Head of caudate nucleus (tissue), 42 donors: ENCODE data around the gene DENND4A.
A peak's percentile ranks its signal among the peaks of the same experiment; 100 is the strongest.
"Not testable (repeated sequence)": the region's sequence is repeated elsewhere in the genome, so short reads cannot be mapped to it uniquely, and the experiment has no call there.

Experiments
- DNase-seq, 42 donors: peaks; one replicate each; pipeline versions ENCODE4 v3.0.0 to v3.0.0-alpha.2; 2020 to 2021; ENCODE audit warnings: mixed read lengths in 7 of 42
- intact Hi-C: fragments of 100-400 bp; cut with DNase I; formaldehyde crosslinking; loops from one replicate; pipeline ENCODE4 v1.15.0; 2022

The DENND4A gene

GRCh38 chr15:65792988-65793817, 1.1 kb upstream of the DENND4A start:
- intact Hi-C loops = loop anchor here (5.0 kb wide), 1 partner anchor 74 kb away; the partner anchor contains the start of gene RAB11A

GRCh38 chr15:65791335-65792137, 557 bp downstream of the DENND4A start:
- DNase-seq = peak; percentile 36 to 85 (median 66)
- intact Hi-C loops = loop anchor here (5.0 kb wide), 1 partner anchor 76 kb away; the partner anchor contains the start of gene RAB11A

More at GRCh38 chr15:65792988-65793817, 1.1 kb upstream of the DENND4A start:
- DNase-seq = no peak

DNA sequence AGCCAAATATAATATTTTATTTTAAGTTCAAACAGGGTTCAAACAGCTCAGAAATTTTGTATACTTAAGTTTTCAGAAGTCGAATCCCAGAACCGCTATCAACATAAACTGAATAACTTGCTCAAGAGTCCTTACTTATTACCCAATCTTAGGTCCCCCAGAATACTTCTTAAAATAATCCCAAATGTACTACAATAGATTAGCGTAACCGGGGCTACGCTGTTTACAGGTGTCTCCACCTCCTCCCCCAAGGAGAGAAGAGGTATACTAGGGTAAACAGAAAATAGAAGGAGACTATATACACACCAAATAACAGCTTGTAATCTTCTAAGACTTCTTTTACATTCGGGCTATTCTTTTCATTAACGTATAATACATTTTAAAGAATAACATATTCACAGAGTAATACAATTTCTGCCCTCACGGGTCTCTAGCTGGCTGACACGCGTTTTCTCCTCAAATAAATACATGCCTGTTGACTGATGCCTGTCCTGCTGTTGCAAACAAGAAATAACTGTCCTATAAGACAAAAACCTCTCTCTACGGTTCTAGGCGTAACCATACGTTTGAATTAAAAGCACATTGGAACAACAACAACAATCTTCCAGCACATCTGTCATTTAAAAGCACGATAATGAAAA, 1.3 kb downstream of the DENND4A start:
- intact Hi-C loops = loop anchor here (5.0 kb wide), 1 partner anchor 76 kb away; the partner anchor contains the start of gene RAB11A

DNA sequence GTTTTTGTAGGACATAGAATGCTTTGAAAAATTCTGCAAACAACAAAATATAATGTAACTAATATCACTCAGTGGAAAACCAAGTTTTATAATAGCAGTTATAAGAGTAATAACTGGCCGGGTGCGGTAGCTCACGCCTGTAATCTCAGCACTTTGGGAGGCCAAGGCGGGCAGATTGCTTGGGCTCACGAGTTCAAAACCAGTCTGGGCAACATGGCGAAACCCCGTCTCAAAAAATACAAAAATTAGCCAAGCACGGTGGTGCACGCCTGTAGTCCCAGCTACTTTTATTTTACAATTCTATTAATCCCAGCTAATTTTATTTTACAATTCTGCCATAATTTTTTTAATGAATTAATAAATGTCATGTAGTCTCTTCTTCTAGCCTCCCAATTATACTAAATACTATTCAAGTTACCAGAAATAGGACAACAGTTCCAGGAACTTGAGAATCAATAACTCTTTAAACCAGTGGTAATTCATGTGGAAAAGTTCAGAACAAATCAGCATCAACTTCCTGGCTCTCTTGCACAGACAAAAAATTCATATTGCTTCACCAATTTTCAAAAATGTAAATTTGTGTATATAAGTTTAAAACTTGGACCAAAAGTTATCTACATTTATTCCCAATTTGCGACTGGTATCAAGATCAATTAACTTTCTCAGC, 2.2 kb downstream of the DENND4A start:
- no peak for DNase-seq
- intact Hi-C loops = loop anchor here (5.0 kb wide), 1 partner anchor 77 kb away; the partner anchor contains the start of gene RAB11A

More for the DNA sequence above, 1.3 kb downstream of the DENND4A start:
- DNase-seq = no peak

DNA sequence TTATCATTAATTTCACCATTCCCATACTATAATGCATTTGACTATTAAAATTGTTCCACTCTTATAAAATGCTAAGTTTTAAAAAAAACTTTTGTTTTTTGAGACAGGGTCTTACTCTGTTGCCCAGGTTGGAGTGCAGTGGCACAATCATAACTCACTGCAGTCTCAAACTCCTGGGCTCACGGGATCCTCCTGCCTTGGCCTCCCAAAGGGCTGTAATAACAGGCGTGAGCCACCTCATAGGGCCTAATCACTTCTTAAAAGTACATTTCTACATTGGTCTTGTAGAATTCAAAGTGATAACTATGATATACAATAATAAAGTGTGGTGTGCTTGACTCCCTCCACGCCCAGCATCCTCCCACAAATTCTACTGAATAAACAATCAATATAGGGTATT, 3.0 kb downstream of the DENND4A start:
- DNase-seq = no peak
- intact Hi-C loops = no loop called here

DNA sequence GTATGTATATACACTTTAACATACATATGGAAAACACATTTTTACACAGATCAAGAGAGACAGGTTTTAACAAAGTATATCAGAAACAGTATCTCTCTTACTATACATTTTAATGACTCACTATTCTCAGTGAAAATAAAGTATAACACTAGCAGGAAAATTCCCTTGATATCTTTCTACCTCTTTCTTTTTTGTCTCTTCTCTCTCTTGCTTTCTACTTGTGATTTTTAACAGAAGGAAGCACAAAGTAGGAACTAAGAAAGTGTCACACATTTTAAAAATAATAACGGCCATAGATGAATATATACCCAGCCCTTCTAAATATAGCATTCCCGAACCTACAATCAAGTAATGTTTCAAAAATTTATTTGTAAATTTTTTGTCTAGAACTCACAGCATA, 4.8 kb downstream of the DENND4A start:
- DNase-seq = no peak
- intact Hi-C loops = no loop called here

GRCh38 chr15:65785151-65785550, 6.9 kb downstream of the DENND4A start:
- intact Hi-C loops = no loop called here
- DNase-seq = no peak

DNA sequence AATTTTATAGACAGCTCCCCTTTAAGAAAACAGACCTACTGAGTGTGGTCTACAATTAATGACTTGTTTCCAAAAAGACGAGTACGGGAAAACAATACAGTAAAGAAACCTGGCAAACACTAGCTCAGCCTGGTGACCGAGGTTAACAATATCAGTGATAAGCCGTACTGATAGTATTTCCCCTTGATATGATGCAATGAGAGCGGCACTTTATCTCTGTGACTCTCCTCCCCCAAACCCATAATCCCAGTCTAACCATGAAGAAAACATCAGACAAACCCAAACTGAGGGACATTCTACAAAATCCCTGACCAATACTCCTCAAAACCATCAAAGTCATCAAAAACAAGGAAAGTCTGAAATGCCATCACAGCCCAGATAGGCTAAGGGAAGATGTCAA, 8.2 kb downstream of the DENND4A start:
- intact Hi-C loops = no loop called here
- DNase-seq = no peak

DNA sequence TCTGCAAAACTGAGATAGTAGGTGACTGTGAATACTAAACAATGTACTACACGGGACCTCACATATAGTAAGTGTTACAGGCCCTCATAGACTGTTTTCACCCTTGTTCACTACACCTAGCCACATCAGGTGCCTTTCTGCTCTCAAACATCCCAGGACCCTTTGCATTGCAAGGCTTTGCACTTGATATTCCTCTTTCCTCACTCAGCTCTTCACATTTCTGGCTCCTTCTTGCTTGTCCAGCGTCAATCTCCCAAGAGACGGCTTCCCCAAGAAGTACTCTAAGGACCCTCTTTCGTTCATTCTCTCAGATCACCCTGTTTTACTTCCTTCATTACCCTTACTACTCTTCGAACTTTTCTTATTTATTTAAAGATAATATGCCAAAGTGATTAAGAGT, 10.0 kb downstream of the DENND4A start:
- intact Hi-C loops = no loop called here
- no peak for DNase-seq

DNA sequence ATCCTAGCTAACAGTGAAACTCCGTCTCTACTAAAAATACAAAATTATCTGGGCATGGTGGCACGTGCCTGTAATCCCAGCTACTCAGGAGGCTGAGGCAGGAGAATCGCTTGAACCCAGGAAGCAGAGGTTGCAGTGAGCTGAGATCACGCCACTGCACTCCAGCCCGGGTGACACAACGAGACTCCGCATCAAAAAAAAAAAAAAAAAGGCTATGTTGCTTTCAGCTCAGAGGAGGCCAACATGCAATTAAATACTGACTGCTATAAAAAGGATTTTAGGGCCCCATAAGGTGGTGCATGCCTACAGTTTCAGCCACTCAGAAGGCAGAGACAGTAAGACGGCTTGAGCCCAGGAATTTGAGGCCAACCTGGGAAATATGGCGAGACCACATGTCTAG, 13.4 kb downstream of the DENND4A start:
- DNase-seq, intact Hi-C loops: not testable (repeated sequence)

- no peak for DNase-seq
- intact Hi-C loops = no loop called here
Observed at GRCh38 chr15:65778269-65778668, 13.8 kb downstream of the DENND4A start.

DNA sequence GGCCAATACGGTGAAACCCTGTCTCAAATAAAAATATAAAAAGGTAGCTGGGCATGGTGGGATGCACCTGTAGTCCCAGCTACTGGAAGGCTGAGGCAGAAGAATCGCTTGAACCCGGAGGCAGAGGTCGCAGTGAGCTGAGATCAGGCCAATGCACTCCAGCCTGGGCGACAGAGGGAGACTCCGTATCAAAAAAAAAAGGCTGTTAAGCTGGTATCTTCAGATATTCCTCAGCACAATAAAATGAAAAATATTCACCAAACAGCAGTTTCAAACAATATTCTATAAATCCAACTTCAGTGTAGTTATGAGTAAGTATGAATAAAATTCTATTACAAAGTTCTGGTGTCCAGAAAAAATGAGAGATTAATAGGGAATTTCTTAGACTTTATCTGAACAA, 14.2 kb downstream of the DENND4A start:
- intact Hi-C loops = no loop called here
- DNase-seq = no peak

GRCh38 chr15:65777053-65777452, 15.0 kb downstream of the DENND4A start:
- intact Hi-C loops = no loop called here
- no peak for DNase-seq

DNA sequence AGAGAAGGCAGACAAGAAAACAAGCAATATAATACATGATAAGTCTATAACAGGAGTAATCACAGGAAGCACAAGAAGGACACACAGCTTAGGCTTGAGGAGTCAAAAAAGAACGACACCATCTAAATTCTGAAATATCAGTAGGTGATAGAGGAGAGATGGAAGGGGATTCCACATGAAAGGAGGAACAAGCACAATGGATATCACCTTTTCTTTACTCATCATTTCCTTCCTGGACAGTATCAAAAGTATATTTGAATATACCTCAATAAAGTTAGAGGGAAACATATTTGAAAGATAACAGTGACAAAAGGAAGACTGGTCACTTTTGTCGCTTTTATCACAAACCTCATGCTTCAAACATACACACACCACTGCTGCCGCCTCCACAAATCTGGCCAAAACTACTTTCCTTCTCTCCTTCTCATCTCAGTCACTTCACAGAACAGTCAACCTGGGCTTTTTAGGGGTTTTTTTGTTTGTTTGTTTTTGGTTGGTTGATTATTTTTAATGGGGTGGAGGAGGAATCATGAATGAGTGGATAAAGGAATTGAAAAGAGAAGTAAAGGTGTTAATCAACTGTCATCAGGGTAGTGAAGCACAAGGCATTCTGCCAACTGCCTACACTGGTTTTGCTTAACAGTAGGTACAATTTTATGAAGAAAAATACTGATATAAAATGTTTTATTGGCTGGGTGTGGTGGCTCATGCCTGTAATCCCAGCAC, 18.5 kb downstream of the DENND4A start:
- intact Hi-C loops = no loop called here

GRCh38 chr15:65772930-65773329, 19.2 kb downstream of the DENND4A start:
- DNase-seq = no peak
- intact Hi-C loops = no loop called here

More for the DNA sequence above, 18.5 kb downstream of the DENND4A start:
- peak in 2 of 42 donors; percentile 9 to 36 for DNase-seq

- DNase-seq = no peak
- intact Hi-C loops = no loop called here
Observed at GRCh38 chr15:65771870-65772269, 20.2 kb downstream of the DENND4A start.

DNA sequence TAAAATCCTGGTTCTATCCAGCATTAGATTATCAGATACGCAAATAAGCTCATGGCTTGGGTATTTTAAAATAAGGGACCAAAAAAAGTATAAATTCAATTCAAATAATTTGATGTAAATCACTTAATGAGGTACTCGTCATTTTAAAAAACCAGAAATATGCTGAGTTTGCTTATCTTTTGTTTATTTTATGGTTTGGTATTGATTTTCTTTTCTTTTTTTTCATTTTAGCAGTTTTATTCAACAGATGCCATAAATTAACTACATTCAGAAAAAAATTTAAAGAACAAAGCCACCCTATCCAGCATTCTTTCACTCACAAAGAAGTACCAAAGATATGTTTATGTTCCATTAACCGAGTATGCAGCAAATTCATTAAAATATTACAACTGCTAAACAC, 22.6 kb downstream of the DENND4A start:
- DNase-seq = no peak
- intact Hi-C loops = no loop called here

GRCh38 chr15:65767895-65768294, 24.2 kb downstream of the DENND4A start:
- no peak for DNase-seq
- intact Hi-C loops = no loop called here
